HepG2 (cell line): ENCODE results near the gene NKD2.

Source experiments
- KLF9 ChIP-seq: IDR thresholded peaks from 2 replicates; pipeline ENCODE4 v1.6.1; 2016; ENCODE audit warnings: low read depth
- MYNN ChIP-seq: sonication (generic); formaldehyde crosslinking; IDR thresholded peaks from 2 replicates; pipeline ENCODE4 v1.4.0; 2020; ENCODE audit warnings: mild to moderate bottlenecking, low read depth, missing genetic modification reagents
- MZF1 ChIP-seq: sonication (generic); formaldehyde crosslinking; IDR thresholded peaks from 2 replicates; pipeline ENCODE4 v1.8.1; 2023; ENCODE audit warnings: mild to moderate bottlenecking, missing genetic modification reagents, borderline replicate concordance
- NBN ChIP-seq: fragments of 450-650 bp; conservative IDR thresholded peaks from 2 replicates; pipeline ENCODE4 v1.6.1; 2017
- NFYB ChIP-seq: sonication (generic); formaldehyde crosslinking; IDR thresholded peaks from 2 replicates; pipeline ENCODE4 v1.4.0; 2020; ENCODE audit warnings: missing genetic modification reagents
- RBM22 ChIP-seq: fragments of 200-400 bp; formaldehyde crosslinking; optimal IDR thresholded peaks from 2 replicates; pipeline ENCODE3; 2017; ENCODE audit warnings: mild to moderate bottlenecking, low read length, moderate library complexity
- ZFP1 ChIP-seq: IDR thresholded peaks from 2 replicates; pipeline ENCODE4 v1.6.1; 2016
- ZNF607 ChIP-seq: sonication (generic); formaldehyde crosslinking; IDR thresholded peaks from 2 replicates; pipeline ENCODE4 v1.5.1; 2020; ENCODE audit warnings: missing genetic modification reagents, mild to moderate bottlenecking, borderline replicate concordance
- TF ChIP-seq, protein P1 (sequence below): sonication (generic); formaldehyde crosslinking; IDR thresholded peaks from 2 replicates; pipeline ENCODE4 v1.5.0; 2020; ENCODE audit warnings: mild to moderate bottlenecking, missing genetic modification reagents, moderate library complexity

DNA sequence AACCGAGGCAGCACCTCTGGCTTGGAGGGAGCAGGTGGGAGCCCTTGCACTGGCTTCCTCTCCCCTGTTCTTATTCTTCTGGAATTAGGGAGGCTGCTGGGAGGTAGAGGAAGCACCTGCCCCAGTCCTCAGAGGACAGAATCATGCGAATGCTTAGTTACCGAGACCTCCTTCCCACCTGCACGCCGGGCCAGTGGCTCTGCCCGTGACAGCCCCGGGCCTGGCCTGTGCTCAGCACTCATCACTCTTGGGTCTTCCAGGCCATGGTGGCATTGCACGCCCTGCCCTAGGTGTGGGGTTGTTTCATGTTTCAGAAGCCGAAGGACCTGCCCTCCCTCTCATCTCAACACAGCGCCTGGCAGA, 45.3 kb upstream of the NKD2 start:
- no peak for TF ChIP-seq ZFP1
- no peak for TF ChIP-seq MZF1 (CRISPR knock-in tag)
- TF ChIP-seq NBN = no peak
- TF ChIP-seq MYNN (CRISPR knock-in tag) = no peak
- TF ChIP-seq NFYB (CRISPR knock-in tag) = no peak
- TF ChIP-seq, protein P1, sequence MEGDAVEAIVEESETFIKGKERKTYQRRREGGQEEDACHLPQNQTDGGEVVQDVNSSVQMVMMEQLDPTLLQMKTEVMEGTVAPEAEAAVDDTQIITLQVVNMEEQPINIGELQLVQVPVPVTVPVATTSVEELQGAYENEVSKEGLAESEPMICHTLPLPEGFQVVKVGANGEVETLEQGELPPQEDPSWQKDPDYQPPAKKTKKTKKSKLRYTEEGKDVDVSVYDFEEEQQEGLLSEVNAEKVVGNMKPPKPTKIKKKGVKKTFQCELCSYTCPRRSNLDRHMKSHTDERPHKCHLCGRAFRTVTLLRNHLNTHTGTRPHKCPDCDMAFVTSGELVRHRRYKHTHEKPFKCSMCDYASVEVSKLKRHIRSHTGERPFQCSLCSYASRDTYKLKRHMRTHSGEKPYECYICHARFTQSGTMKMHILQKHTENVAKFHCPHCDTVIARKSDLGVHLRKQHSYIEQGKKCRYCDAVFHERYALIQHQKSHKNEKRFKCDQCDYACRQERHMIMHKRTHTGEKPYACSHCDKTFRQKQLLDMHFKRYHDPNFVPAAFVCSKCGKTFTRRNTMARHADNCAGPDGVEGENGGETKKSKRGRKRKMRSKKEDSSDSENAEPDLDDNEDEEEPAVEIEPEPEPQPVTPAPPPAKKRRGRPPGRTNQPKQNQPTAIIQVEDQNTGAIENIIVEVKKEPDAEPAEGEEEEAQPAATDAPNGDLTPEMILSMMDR (CRISPR knock-in tag) = no peak
- no peak for TF ChIP-seq ZNF607
- TF ChIP-seq RBM22 = no peak
- no peak for TF ChIP-seq KLF9 (CRISPR knock-in tag)
